BLaER1 (cell line): ENCODE measurements around the gene WDR77.
A peak's percentile ranks its signal among the peaks of the same experiment; 100 is the strongest.

Experiments used
- H3K27ac ChIP-seq: shearing (Covaris generic); formaldehyde crosslinking; 2 replicates; pipeline ENCODE4 v1.8.1; 2022
- H3K27me3 ChIP-seq: shearing (Covaris generic); formaldehyde crosslinking; 2 replicates; pipeline ENCODE4 v1.8.1; 2022
- H3K36me3 ChIP-seq: shearing (Covaris generic); formaldehyde crosslinking; 2 replicates; pipeline ENCODE4 v1.8.1; 2022
- H3K4me1 ChIP-seq: shearing (Covaris generic); formaldehyde crosslinking; 2 replicates; pipeline ENCODE4 v1.8.1; 2022
- H3K4me2 ChIP-seq: shearing (Covaris generic); formaldehyde crosslinking; 2 replicates; pipeline ENCODE4 v1.8.1; 2022
- H3K4me3 ChIP-seq: shearing (Covaris generic); formaldehyde crosslinking; 2 replicates; pipeline ENCODE4 v1.8.1; 2022
- H3K9ac ChIP-seq: shearing (Covaris generic); formaldehyde crosslinking; 2 replicates; pipeline ENCODE4 v1.8.1; 2022
- H3K9me3 ChIP-seq: shearing (Covaris generic); formaldehyde crosslinking; 2 replicates; pipeline ENCODE4 v1.8.1; 2022
- H4K20me1 ChIP-seq: shearing (Covaris generic); formaldehyde crosslinking; 2 replicates; pipeline ENCODE4 v1.8.1; 2022
- Cebpa-rat ChIP-seq: shearing (Covaris generic); IDR thresholded peaks from 2 replicates; pipeline ENCODE4 v1.8.1; 2022

WDR77 gene

GRCh38 chr1:111471012-111471411, 22.0 kb upstream of the WDR77 start:
- peaks cover 34% of the 10 kb centered on the region for H3K36me3 ChIP-seq
- H3K4me1 ChIP-seq = peaks cover 39% of the 10 kb centered on the region
- peak overlapping the region; percentile 16; the same call in 1 of the 2 replicates for H3K9ac ChIP-seq
- H3K27ac ChIP-seq = peak overlapping the region; percentile 55
- TF ChIP-seq Cebpa-rat = no peak
- H3K27me3 ChIP-seq = no peaks in the 10 kb centered on the region
- no peaks in the 10 kb centered on the region for H4K20me1 ChIP-seq
- peak overlapping the region; percentile 8; the same call in 1 of the 2 replicates for H3K4me3 ChIP-seq
- peak overlapping the region; percentile 75 for H3K4me2 ChIP-seq
- no peaks in the 10 kb centered on the region for H3K9me3 ChIP-seq

DNA sequence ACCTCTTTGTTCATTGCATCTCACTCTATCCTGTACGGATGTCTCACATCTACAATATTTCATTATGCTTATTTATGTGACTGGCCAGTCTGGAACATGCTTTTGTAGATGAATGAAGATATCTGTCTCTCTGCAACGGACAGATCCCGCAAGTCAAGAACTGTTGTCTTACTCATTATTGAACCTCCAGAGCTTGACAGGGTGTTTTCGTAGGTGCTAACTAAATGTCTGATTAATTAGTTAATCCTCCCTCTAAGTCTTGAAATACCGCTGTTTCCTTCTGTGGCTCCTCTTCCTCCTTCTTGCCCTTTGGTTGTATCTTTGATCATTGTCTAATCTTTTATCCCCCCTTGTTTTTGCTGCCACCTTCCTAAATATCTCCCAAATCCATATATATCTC, 21.5 kb upstream of the WDR77 start:
- Histone ChIP-seq H3K36me3 (peaks cover 34% of the 10 kb centered on the region), H3K9ac (no peak overlapping the region)

GRCh38 chr1:111469539-111469938, 20.5 kb upstream of the WDR77 start:
- Histone ChIP-seq H3K27ac (no peak overlapping the region), H3K9ac (no peak overlapping the region), H3K4me1 (peaks cover 30% of the 10 kb centered on the region), H3K27me3 (no peaks in the 10 kb centered on the region), H3K4me3 (no peak overlapping the region), H3K36me3 (peaks cover 34% of the 10 kb centered on the region), H3K9me3 (no peaks in the 10 kb centered on the region), H3K4me2 (no peak overlapping the region), H4K20me1 (no peaks in the 10 kb centered on the region)
- no peak for TF ChIP-seq Cebpa-rat

More for the DNA sequence above, 21.5 kb upstream of the WDR77 start:
- Histone ChIP-seq H3K4me3 (peak overlapping the region; percentile 8; the same call in 1 of the 2 replicates), H3K9me3 (no peaks in the 10 kb centered on the region), H3K27ac (peak overlapping the region; percentile 55), H3K4me2 (peak overlapping the region; percentile 75), H4K20me1 (no peaks in the 10 kb centered on the region), H3K27me3 (no peaks in the 10 kb centered on the region), H3K4me1 (peaks cover 35% of the 10 kb centered on the region)
- no peak for TF ChIP-seq Cebpa-rat

GRCh38 chr1:111468717-111469100, 19.7 kb upstream of the WDR77 start:
- H3K27me3 ChIP-seq = no peaks in the 10 kb centered on the region

DNA sequence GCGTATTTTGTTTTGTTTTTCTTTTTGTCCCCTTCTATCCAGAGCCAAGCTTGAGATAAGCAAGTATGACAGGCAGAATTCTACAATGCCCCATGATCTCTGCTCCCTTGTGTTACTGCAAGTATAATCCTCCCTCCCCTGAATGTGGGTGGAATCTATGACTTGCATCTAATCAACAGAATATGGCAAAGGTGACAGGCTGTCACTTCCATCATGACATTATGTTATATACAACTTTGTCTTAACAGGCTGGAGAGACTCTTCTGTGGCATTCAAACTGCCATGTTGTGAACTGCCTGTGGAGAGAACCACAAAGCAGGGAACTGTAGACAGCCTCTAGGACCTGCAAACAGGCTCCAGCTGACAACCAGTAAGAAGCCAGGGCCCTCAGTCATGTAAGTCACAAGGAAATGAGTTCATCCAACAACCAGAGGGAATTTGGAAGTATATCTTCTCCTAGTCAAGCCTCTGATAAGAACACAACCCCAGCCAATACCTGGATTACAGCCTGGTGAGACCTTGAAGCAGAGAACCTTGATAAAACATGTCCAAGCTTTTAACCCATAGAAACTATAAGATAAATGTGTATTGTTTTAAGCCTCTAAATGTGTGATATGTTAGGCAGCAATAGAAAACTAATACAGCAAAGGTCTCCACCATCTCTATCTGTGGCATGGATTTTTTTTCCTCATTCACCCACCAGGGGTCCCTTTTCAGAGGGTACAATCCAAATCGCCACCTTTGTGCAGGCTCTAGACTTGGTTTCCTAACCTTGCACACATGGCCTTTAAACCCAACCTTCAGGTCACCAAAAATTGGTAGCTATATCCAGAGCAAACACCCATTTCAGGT, 19.0 kb upstream of the WDR77 start:
- Histone ChIP-seq H3K27ac (no peak overlapping the region), H3K9ac (no peak overlapping the region), H3K9me3 (no peaks in the 10 kb centered on the region), H3K27me3 (no peaks in the 10 kb centered on the region), H3K4me1 (peaks cover 16% of the 10 kb centered on the region), H3K4me2 (no peak overlapping the region), H3K4me3 (no peak overlapping the region), H4K20me1 (no peaks in the 10 kb centered on the region), H3K36me3 (peaks cover 38% of the 10 kb centered on the region)
- no peak for TF ChIP-seq Cebpa-rat

More at GRCh38 chr1:111468717-111469100, 19.7 kb upstream of the WDR77 start:
- no peak for TF ChIP-seq Cebpa-rat
- Histone ChIP-seq H4K20me1 (no peaks in the 10 kb centered on the region), H3K36me3 (peaks cover 34% of the 10 kb centered on the region), H3K4me3 (no peak overlapping the region), H3K4me1 (peaks cover 21% of the 10 kb centered on the region), H3K9ac (no peak overlapping the region), H3K27ac (no peak overlapping the region), H3K9me3 (no peaks in the 10 kb centered on the region), H3K4me2 (no peak overlapping the region)

GRCh38 chr1:111466480-111466879, 17.4 kb upstream of the WDR77 start:
- TF ChIP-seq Cebpa-rat = no peak
- peaks cover 51% of the 10 kb centered on the region for H3K36me3 ChIP-seq
- no peak overlapping the region for H3K9ac ChIP-seq
- no peaks in the 10 kb centered on the region for H3K9me3 ChIP-seq
- no peak overlapping the region for H3K4me3 ChIP-seq
- no peak overlapping the region for H3K27ac ChIP-seq
- peaks cover 15% of the 10 kb centered on the region for H3K4me1 ChIP-seq
- H3K27me3 ChIP-seq = no peaks in the 10 kb centered on the region
- H3K4me2 ChIP-seq = no peak overlapping the region
- H4K20me1 ChIP-seq = no peaks in the 10 kb centered on the region

GRCh38 chr1:111465754-111466153, 16.7 kb upstream of the WDR77 start:
- Histone ChIP-seq H3K27ac (no peak overlapping the region), H3K4me2 (no peak overlapping the region), H3K4me1 (peaks cover 8% of the 10 kb centered on the region), H3K4me3 (no peak overlapping the region), H3K36me3 (peaks cover 58% of the 10 kb centered on the region), H3K27me3 (no peaks in the 10 kb centered on the region), H3K9ac (no peak overlapping the region), H4K20me1 (no peaks in the 10 kb centered on the region), H3K9me3 (no peaks in the 10 kb centered on the region)
- no peak for TF ChIP-seq Cebpa-rat

DNA sequence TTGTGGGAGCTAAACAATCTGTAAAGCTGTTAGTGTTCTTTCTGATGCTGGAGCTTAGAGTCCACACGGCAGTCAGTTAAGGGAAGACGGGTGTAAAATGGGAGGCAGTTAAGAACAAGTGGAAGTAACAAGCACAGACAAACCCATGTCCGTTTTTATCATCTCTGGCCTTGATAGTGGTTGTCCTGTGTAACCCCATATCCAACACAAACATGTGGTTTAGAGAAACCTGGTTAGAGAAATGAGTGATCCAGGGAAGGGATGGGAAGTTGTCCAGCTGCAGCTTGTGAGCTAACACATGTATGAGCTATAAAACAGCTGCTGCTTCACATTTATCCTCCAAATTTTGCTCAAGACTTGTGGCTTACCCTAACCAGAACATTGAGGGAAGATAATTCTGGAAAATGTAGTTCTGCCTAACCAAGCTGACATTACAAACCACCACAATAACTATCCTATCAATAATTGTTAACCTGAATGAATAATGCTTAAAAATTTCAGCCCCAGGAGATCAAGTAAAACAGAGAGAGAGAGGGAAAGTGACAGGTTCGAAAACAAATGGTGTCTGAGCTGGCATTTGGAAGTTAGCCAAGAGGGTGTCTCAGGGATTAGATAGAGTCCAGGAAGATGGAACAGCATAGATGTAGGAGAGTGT, 14.1 kb upstream of the WDR77 start:
- Histone ChIP-seq H3K9me3 (no peaks in the 10 kb centered on the region), H3K27me3 (no peaks in the 10 kb centered on the region), H3K9ac (no peak overlapping the region), H3K4me1 (no peaks in the 10 kb centered on the region), H3K4me2 (no peak overlapping the region), H3K4me3 (no peak overlapping the region), H3K27ac (no peak overlapping the region), H3K36me3 (peaks cover 59% of the 10 kb centered on the region), H4K20me1 (no peaks in the 10 kb centered on the region)
- TF ChIP-seq Cebpa-rat = no peak

- Histone ChIP-seq H3K27ac (no peak overlapping the region), H3K4me3 (no peak overlapping the region)
These were observed 13.4 kb upstream of the WDR77 start for GRCh38 chr1:111462370-111463028.

DNA sequence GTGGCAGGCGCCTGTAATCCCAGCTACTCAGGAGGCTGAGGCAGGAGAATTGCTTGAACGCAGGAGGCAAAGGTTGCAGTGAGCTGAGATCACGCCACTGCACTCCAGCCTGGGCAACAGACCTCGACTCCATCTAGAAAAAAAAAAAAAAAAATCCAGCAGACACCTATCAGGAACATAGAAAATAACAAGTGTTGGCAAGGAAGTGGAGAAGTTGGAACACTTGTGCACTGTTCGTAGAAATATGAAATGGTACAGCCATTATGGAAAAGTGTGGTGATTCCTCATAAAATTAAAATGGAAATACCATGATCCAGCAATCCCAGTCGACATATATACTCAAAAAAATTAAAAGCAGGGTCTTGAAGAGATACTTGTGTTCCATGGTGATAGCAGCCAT, 12.7 kb upstream of the WDR77 start:
- Histone ChIP-seq H3K9me3 (no peaks in the 10 kb centered on the region), H3K4me2 (no peak overlapping the region), H3K36me3 (peaks cover 61% of the 10 kb centered on the region), H3K27ac (no peak overlapping the region), H3K27me3 (no peaks in the 10 kb centered on the region), H4K20me1 (no peaks in the 10 kb centered on the region), H3K4me1 (no peaks in the 10 kb centered on the region), H3K4me3 (no peak overlapping the region), H3K9ac (no peak overlapping the region)
- no peak for TF ChIP-seq Cebpa-rat

More at GRCh38 chr1:111462370-111463028, 13.4 kb upstream of the WDR77 start:
- Histone ChIP-seq H3K9me3 (no peaks in the 10 kb centered on the region), H4K20me1 (no peaks in the 10 kb centered on the region), H3K4me2 (no peak overlapping the region), H3K36me3 (peaks cover 59% of the 10 kb centered on the region), H3K27me3 (no peaks in the 10 kb centered on the region), H3K9ac (no peak overlapping the region), H3K4me1 (no peaks in the 10 kb centered on the region)
- no peak for TF ChIP-seq Cebpa-rat
